ENCODE measurements around the gene CDA. TPM values are rescaled to one million over a fixed set of nuclear protein-coding genes. Genes with fewer than 3 reads are reported as not detected.

Gene CDA
- total and polyA plus RNA-seq, 12 donors, result 0.33 to 11.8 (median 3.3) TPM; not detected in 1

- Histone ChIP-seq H3K9me3 (replicated peaks in 1 of 3) (no peaks in the 10 kb centered on the region), H3K4me1 (replicated peaks in 1 of 2) (no peaks in the 10 kb centered on the region), H3K36me3 (replicated peaks in 1 of 2) (peaks cover 0 to 93% of the 10 kb centered on the region in 2 donors), H3K27me3 (no peaks in the 10 kb centered on the region), H3K4me3 (no peak overlapping the region), H3K27ac (no peak overlapping the region)
- intact Hi-C loops (cut with DNase I), result no loop called here
- no peak for DNase-seq
- TF ChIP-seq, protein P1, sequence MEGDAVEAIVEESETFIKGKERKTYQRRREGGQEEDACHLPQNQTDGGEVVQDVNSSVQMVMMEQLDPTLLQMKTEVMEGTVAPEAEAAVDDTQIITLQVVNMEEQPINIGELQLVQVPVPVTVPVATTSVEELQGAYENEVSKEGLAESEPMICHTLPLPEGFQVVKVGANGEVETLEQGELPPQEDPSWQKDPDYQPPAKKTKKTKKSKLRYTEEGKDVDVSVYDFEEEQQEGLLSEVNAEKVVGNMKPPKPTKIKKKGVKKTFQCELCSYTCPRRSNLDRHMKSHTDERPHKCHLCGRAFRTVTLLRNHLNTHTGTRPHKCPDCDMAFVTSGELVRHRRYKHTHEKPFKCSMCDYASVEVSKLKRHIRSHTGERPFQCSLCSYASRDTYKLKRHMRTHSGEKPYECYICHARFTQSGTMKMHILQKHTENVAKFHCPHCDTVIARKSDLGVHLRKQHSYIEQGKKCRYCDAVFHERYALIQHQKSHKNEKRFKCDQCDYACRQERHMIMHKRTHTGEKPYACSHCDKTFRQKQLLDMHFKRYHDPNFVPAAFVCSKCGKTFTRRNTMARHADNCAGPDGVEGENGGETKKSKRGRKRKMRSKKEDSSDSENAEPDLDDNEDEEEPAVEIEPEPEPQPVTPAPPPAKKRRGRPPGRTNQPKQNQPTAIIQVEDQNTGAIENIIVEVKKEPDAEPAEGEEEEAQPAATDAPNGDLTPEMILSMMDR (IDR thresholded peaks at IDR 0.05), result no peak
- TF ChIP-seq POLR2A (IDR thresholded peaks at IDR 0.05), result no peak
- WGBS, 4 donors, result 87 to 94% (median 93%) methylated on average over 11 to 13 of the region's 13 CpGs
Measured at GRCh38 chr1:20644416-20644815, 55.5 kb downstream of the CDA start.

GRCh38 chr1:20645414-20645813 lies 56.5 kb downstream of the CDA start:
- Histone ChIP-seq H3K4me3 (no peak overlapping the region), H3K4me1 (replicated peaks in 1 of 2) (no peaks in the 10 kb centered on the region), H3K27me3 (no peaks in the 10 kb centered on the region), H3K36me3 (replicated peaks in 1 of 2) (peaks cover 0 to 93% of the 10 kb centered on the region in 2 donors), H3K9me3 (replicated peaks in 1 of 3) (no peaks in the 10 kb centered on the region), H3K27ac (no peak overlapping the region)
- intact Hi-C loops (cut with DNase I), result no loop called here
- no peak for DNase-seq
- 81 to 91% (median 85%) methylated on average over 12 to 14 of the region's 14 CpGs for WGBS, 4 donors
- no peak for TF ChIP-seq POLR2A (IDR thresholded peaks at IDR 0.05)
- TF ChIP-seq, protein P1 (IDR thresholded peaks at IDR 0.05), result no peak

- H3K27me3 ChIP-seq, result no peaks in the 10 kb centered on the region
- intact Hi-C loops (cut with DNase I), result no loop called here
- peak overlapping the region in 2 of 5 donors; percentile 30 to 62 for H3K27ac ChIP-seq
- DNase-seq, result peak in 3 of 7 donors; percentile 55 to 72 (median 59)
- H3K4me1 ChIP-seq (replicated peaks in 1 of 2), result no peaks in the 10 kb centered on the region
- no peak for TF ChIP-seq POLR2A (IDR thresholded peaks at IDR 0.05)
- TF ChIP-seq, protein P1 (IDR thresholded peaks at IDR 0.05), result no peak
- 66 to 87% (median 73%) methylated on average over 6 to 13 of the region's 13 CpGs for WGBS, 4 donors
- H3K4me3 ChIP-seq, result no peak overlapping the region
- no peaks in the 10 kb centered on the region for H3K9me3 ChIP-seq (replicated peaks in 1 of 3)
- H3K36me3 ChIP-seq (replicated peaks in 1 of 2), result peaks cover 0 to 91% of the 10 kb centered on the region in 2 donors
Measured at GRCh38 chr1:20648438-20648837, 59.5 kb downstream of the CDA start.

DNA sequence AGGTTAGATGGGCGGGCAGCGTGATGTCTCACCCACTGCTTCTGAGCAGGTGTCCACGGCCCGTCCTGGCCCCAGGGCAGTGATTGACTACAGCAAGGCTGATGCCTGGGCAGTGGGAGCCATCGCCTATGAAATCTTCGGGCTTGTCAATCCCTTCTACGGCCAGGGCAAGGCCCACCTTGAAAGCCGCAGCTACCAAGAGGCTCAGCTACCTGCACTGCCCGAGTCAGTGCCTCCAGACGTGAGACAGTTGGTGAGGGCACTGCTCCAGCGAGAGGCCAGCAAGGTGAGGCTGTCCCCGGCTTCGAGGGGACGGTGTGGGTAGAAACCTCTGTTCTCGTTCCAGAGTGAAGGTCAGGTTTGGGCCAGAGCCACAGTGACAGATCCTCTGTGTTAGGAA lies 60.0 kb downstream of the CDA start:
- peaks cover 0 to under 1% of the 10 kb centered on the region in 2 donors for H3K4me1 ChIP-seq (replicated peaks in 1 of 2)
- 72 to 76% (median 73%) methylated on average over 15 of the region's 15 CpGs for WGBS, 4 donors
- no peak overlapping the region for H3K4me3 ChIP-seq
- TF ChIP-seq, protein P1 (IDR thresholded peaks at IDR 0.05), result no peak
- no peak for TF ChIP-seq POLR2A (IDR thresholded peaks at IDR 0.05)
- intact Hi-C loops (cut with DNase I), result no loop called here
- DNase-seq, result no peak
- H3K27me3 ChIP-seq, result no peaks in the 10 kb centered on the region
- no peaks in the 10 kb centered on the region for H3K9me3 ChIP-seq (replicated peaks in 1 of 3)
- peaks cover 0 to 91% of the 10 kb centered on the region in 2 donors for H3K36me3 ChIP-seq (replicated peaks in 1 of 2)
- H3K27ac ChIP-seq, result peak overlapping the region in 3 of 5 donors; percentile 30 to 62 (median 32)

All from adrenal gland (tissue), 12 donors.